H1 (cell line): ENCODE measurements around the gene NR2C2AP.

ENCODE experiments used
- CTCF ChIP-seq, 3 experiments: IDR thresholded peaks; 1 replicate in 2 of 3; 2 replicates in 1 of 3; pipeline versions ENCODE4 v1.5.1 to v1.6.1; 2011; ENCODE audit warnings: low read length in 3 of 3, mild to moderate bottlenecking in 3 of 3, inconsistent platforms in 2 of 3, low read depth in 1 of 3, moderate library complexity in 1 of 3; ENCODE audit not compliant: insufficient read depth in 1 of 3; ENCODE audit errors: control extremely low read depth in 1 of 3
- EGR1 ChIP-seq: IDR thresholded peaks from 2 replicates; pipeline ENCODE4 v1.6.1; 2011; ENCODE audit warnings: low read depth, low read length, borderline replicate concordance
- MAX ChIP-seq: IDR thresholded peaks from 2 replicates; pipeline ENCODE4 v1.6.1; 2012; ENCODE audit warnings: inconsistent platforms
- POLR2A ChIP-seq, 2 experiments: IDR thresholded peaks; 1 replicate in 1 of 2; 2 replicates in 1 of 2; pipeline ENCODE4 v1.6.1; 2011; ENCODE audit warnings: low read depth in 2 of 2, low read length in 2 of 2, mild to moderate bottlenecking in 2 of 2; ENCODE audit errors: control extremely low read depth in 1 of 2
- POLR2AphosphoS5 ChIP-seq: IDR thresholded peaks from 2 replicates; pipeline ENCODE4 v1.6.1; 2011; ENCODE audit warnings: low read depth, low read length
- RAD21 ChIP-seq, 2 experiments: IDR thresholded peaks in 1 of 2; conservative IDR thresholded peaks in 1 of 2; 2 replicates each; pipeline ENCODE4 v1.6.1; 2011; ENCODE audit warnings: low read depth in 2 of 2, low read length in 2 of 2, improper control_type of control experiment in 1 of 2, inconsistent platforms in 1 of 2, mild to moderate bottlenecking in 1 of 2, moderate library complexity in 1 of 2

GRCh38 chr19:19179548-19180441, 23.4 kb downstream of the NR2C2AP start:
- TF ChIP-seq CTCF (IDR thresholded peaks at IDR 0.05; ENCODE audit: control extremely low read depth in 1 of 3, insufficient read depth in 1 of 3, low read depth in 1 of 3, low read length in 3 of 3) (no peak), POLR2A (IDR thresholded peaks at IDR 0.05; ENCODE audit: control extremely low read depth in 1 of 2, low read depth in 2 of 2, low read length in 2 of 2) (no peak), EGR1 (no peak), MAX (no peak), POLR2AphosphoS5 (no peak), RAD21 (IDR thresholded peaks at IDR 0.05 in 1 of 2, conservative IDR thresholded peaks at IDR 0.05 in 1 of 2; ENCODE audit: low read depth in 2 of 2, low read length in 2 of 2) (no peak)
